ENCODE measurements around the gene NXPH4. TPM values are rescaled to one million over a fixed set of nuclear protein-coding genes. Genes with fewer than 3 reads are reported as not detected.
A peak's percentile ranks its signal among the peaks of the same experiment; 100 is the strongest.

NXPH4 gene
- total RNA-seq, 4 donors from 2014 or later, result 0.56 to 2.4 (median 1.4) TPM; not detected in 1

GRCh38 chr12:57201631-57202030 lies 15.0 kb upstream of the NXPH4 start:
- DNase-seq (ENCODE audit: low spot score) (no peak), ATAC-seq (ENCODE audit: low FRiP score) (no peak)

GRCh38 chr12:57202321-57202720 lies 14.3 kb upstream of the NXPH4 start:
- no peak for DNase-seq (ENCODE audit: low spot score)
- no peak for ATAC-seq (ENCODE audit: low FRiP score)
- TF ChIP-seq CTCF (IDR thresholded peaks at IDR 0.05), result no peak

More at GRCh38 chr12:57201631-57202030, 15.0 kb upstream of the NXPH4 start:
- no peak for TF ChIP-seq CTCF (IDR thresholded peaks at IDR 0.05)

- TF ChIP-seq CTCF (IDR thresholded peaks at IDR 0.05), result no peak
- no peak for ATAC-seq (ENCODE audit: low FRiP score)
- DNase-seq (ENCODE audit: low spot score), result no peak
Measured at GRCh38 chr12:57203201-57203600, 13.4 kb upstream of the NXPH4 start.

- TF ChIP-seq CTCF (IDR thresholded peaks at IDR 0.05), result no peak
- DNase-seq (ENCODE audit: low spot score) (no peak), ATAC-seq (ENCODE audit: low FRiP score) (no peak)
Measured at GRCh38 chr12:57203791-57204190, 12.8 kb upstream of the NXPH4 start.

GRCh38 chr12:57204454-57204853 lies 12.1 kb upstream of the NXPH4 start:
- no peak for ATAC-seq (ENCODE audit: low FRiP score)
- DNase-seq (ENCODE audit: low spot score), result no peak

GRCh38 chr12:57205186-57205585 lies 11.4 kb upstream of the NXPH4 start:
- TF ChIP-seq CTCF (IDR thresholded peaks at IDR 0.05), result no peak
- DNase-seq (ENCODE audit: low spot score) (no peak), ATAC-seq (ENCODE audit: low FRiP score) (no peak)

More at GRCh38 chr12:57204454-57204853, 12.1 kb upstream of the NXPH4 start:
- no peak for TF ChIP-seq CTCF (IDR thresholded peaks at IDR 0.05)

GRCh38 chr12:57205931-57206330 lies 10.7 kb upstream of the NXPH4 start:
- DNase-seq (ENCODE audit: low spot score) (no peak), ATAC-seq (ENCODE audit: low FRiP score) (peak; percentile 2)
- no peak for TF ChIP-seq CTCF (IDR thresholded peaks at IDR 0.05)

Measured in omental fat pad (tissue), 4 donors.